Astrocyte of the cerebellum (primary cell): ENCODE data around the gene MARCHF9.
"Not testable (repeated sequence)": the region's sequence is repeated elsewhere in the genome, so short reads cannot be mapped to it uniquely, and the experiment has no call there.

ENCODE experiments used
- DNase-seq: peaks from one replicate; pipeline ENCODE4 v3.0.0-alpha.2; 2011; ENCODE audit warnings: low read depth
- H3K4me3 ChIP-seq: 2 replicates; pipeline ENCODE4 v1.5.1; 2011; ENCODE audit warnings: mild to moderate bottlenecking, low read depth, low read length, moderate library complexity
- CTCF ChIP-seq: IDR thresholded peaks from 2 replicates; pipeline ENCODE4 v1.5.1; 2012; ENCODE audit warnings: low read length, low read depth, moderate library complexity, mild to moderate bottlenecking; ENCODE audit errors: missing control alignments
- in situ Hi-C: cut with HindIII; loops from 2 replicates; pipeline ENCODE4 v1.10.0; 2017; ENCODE audit warnings: low sequenced_read_pairs

Gene MARCHF9

GRCh38 chr12:57720606-57721595 lies 34.0 kb upstream of the MARCHF9 start:
- no peak for DNase-seq
- no peak for TF ChIP-seq CTCF
- H3K4me3 ChIP-seq: no peak overlapping the region
- in situ Hi-C loops: no loop called here

- in situ Hi-C loops, DNase-seq, H3K4me3 ChIP-seq: not testable (repeated sequence)
Observed at GRCh38 chr12:57721846-57722608, 32.9 kb upstream of the MARCHF9 start.

GRCh38 chr12:57722716-57723629 lies 31.9 kb upstream of the MARCHF9 start:
- no peak overlapping the region for H3K4me3 ChIP-seq
- in situ Hi-C loops: no loop called here
- no peak for DNase-seq
- no peak for TF ChIP-seq CTCF

- DNase-seq: no peak
- TF ChIP-seq CTCF: no peak
Observed at GRCh38 chr12:57723630-57723962, 31.3 kb upstream of the MARCHF9 start.

GRCh38 chr12:57724003-57724935 lies 30.6 kb upstream of the MARCHF9 start:
- in situ Hi-C loops: no loop called here
- TF ChIP-seq CTCF: no peak
- H3K4me3 ChIP-seq: no peak overlapping the region
- DNase-seq: no peak

More at GRCh38 chr12:57723630-57723962, 31.3 kb upstream of the MARCHF9 start:
- in situ Hi-C loops: no loop called here
- no peak overlapping the region for H3K4me3 ChIP-seq
